GM11168 (cell line): ENCODE results near the gene CDC45.

Experiments used
- in situ Hi-C: fragments of 300-500 bp; cut with MboI; formaldehyde crosslinking; loops from one replicate; pipeline ENCODE4 v1.12.0; 2022; ENCODE audit warnings: low sequenced_read_pairs; ENCODE audit not compliant: unreplicated experiment

The CDC45 gene

DNA sequence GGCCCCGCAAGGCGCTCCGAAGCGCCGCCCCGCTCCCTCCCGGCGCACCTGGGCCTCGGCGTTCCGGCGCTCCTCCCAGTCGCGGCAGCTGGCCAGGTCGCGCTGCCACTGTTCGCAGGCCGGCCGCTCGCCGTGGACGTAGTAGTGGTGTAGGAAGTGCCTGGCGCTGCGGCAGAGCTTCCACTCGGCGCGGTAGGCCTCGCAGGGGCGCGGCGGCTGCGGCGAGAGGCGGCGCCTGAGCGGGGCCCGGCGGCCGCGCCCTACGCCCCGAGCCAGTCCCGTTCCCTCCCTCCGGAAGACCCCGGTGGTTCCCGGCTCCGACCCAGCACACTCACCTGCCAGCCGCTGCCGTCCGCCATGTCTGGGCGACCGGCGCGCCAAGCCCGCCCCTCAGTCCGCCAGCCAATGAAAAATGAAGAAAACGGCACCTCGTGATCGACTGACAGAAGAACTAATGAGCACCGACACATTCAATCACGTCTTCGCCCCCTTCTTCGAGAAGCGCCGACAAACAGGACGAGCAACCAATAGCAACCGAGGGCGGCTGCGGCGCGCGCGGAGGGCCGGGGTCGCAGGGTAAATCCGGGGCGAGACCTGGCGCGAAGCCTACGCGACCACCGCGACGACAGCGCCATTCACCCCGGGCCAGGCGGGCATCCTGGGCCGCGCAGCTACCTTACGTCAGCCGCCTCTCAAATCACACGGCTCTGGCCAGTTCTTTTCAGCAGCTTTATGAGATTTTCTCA lies 32.2 kb upstream of the CDC45 start, which contains the start of gene C22orf39:
Gene C22orf39, minus strand, starts transcription at position 382 of the 746 bp plus-strand sequence. Its CDS starts 23 bp downstream, at position 359.
- in situ Hi-C loops = no loop called here

DNA sequence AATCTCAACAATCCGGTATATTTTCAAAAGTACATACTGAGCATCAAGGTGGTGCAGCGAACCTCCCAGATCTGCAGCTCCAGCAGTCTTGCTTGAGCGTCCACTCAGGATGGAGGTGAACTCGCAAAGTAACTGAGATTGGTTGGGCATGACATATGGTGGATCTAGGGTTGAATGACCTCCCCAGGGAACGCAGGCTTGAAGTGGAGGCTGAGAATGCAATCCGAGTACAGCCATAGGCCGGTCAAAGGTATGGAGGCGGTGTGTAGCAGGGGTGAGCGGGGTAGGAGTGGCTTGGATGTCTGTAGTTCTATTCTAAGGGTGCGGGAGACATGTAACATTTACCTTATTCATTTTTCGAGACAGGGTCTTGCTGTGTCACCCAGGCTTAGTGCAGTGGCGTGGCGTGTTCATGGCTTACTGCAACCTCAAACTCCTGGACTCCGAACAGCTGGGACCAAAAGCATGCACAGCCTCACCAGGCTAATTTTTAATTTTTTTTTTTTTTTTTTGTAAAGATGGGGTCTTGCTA lies 31.6 kb upstream of the CDC45 start:
- in situ Hi-C loops = no loop called here

DNA sequence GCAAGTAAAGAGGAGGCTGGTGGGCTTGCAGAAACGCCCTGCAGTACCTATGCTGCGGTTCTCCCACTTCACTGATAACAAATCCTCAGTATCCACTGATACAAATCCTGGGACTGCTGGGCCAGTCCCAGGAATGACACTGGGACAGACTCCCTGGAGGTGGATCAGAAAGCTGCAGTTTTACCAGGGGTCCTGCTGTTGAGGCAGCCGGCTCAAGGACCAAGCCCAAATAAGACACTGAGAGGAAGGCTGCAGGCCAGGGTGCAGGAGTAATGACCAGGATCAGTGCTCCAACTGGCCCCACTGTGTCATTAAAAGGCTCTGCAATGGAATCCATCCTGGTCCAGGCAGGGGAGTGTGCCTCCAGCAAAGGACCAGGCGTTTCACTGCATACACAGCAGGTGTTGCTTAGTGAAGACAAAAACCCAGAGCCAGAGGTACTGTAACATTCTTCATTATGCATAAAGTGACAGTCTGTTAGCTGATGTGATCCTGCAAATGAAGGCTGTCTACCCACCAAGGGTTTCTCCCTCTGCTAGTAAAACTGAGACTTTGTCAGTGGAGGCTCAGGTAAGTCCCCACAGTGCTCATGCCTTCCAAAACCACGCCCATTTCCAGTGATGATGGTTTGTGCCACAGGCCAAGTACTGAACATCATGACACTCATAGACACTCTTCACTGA lies 30.8 kb upstream of the CDC45 start:
- in situ Hi-C loops = no loop called here

DNA sequence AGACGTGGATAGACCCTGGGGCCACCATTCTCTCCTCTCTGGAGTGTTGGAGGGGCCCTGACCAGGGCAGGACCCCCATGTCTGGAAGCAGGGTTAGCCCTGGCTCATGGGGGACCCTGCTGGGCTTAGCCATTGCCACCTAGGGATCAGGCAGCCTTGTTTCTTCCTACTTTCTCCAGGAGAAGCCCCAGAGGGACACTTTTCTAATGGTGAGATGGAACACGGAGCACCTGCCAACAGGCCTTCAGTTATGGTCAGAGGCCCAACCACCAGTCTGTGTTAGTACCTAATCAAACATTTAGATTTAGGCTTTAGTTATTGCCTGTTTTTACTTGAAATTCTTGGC lies 30.3 kb upstream of the CDC45 start:
- in situ Hi-C loops = no loop called here

DNA sequence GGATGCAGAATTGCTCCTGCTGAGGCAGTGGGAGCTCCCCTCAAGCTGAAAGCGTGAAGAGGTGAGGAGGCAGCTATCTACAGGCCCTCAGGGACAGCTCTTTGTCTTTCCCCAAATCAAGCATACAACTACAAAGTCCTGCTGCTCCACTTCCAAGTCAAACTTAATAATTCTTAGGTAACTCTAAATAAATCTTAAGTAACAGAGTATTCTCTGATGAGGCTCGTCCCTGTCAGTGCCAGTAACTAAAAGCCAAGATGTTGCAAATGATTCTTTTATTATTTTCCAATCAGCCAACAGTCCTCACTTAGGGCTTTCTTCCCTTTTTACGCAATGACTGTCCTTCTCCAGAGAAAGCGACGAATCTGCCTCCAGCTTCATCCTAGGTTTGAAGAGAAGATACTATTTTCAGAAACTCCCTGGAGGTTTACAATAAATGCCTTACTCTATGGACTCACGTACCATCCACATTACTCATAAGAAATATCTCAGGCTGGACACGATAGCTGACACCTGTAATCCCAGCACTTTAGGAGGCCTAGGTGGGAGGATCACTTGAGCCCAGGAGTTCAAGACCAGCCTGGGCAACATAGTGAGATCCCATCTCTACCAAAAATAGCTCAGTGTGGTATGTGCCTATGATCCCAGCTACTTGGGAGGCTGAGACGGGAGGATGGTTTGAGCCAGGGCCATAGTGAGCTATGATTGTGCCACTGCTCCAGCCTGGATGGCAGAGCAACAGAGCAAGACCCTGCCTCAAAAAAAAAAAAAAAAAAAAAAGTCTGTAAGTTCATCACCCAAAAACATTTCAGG lies 29.2 kb upstream of the CDC45 start:
- in situ Hi-C loops = no loop called here

DNA sequence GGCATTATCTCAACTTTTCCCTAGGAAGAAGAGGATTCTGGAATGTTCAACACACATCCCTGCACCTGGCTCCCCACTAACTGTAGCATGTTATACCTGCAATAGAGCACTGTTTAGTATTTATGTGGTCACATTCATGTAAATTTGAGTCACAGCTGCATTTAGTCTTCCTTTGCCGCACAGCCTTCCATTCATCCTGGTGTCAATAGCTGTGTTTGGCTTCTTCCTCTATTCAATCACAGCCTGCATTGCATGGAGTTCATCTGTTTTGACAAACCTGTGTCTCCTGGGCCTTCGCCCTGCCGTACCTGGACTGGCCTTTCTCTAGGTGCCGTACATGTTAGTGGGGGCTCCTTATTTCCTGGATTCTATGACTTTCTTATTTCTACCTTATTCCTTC lies 28.1 kb upstream of the CDC45 start:
- in situ Hi-C loops = no loop called here

DNA sequence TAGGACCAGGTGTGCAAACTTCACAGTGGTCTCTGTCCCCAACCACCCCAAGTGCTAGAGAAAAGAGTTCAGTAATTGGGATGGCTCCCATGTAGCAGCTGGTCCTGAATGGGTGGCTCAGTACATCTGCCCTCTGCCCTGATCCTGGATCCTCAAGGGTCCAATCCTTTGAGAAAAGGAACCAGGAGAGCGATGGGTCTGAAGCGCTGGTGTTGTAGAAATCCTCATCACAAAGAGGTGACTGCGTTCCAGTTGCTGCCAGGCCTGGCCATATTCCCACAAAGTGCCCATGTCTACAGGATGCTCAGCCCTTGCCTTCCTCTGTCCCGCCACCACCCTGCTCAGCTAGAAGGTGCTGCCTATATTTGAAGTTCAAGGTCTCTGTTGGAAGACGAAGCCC lies 26.0 kb upstream of the CDC45 start:
- in situ Hi-C loops = no loop called here

DNA sequence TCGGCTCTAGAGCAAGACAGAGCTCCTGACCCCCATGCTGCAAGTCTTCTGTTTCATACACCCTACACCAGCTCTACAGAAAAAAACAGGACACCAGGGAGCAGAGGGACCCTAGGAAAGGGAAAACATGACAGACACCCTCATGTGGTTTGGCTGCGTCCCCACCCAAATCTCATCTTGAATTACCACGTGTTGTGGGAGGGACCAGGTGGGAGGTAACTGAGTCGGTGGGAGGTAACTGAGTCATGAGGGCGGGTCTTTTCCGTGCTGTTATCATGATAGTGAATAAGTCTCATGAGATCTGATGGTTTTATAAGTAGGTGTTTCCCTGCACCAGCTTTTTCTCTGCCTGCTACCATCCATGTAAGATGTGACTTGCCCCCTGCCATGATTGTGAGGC lies 25.6 kb upstream of the CDC45 start:
- in situ Hi-C loops = no loop called here

DNA sequence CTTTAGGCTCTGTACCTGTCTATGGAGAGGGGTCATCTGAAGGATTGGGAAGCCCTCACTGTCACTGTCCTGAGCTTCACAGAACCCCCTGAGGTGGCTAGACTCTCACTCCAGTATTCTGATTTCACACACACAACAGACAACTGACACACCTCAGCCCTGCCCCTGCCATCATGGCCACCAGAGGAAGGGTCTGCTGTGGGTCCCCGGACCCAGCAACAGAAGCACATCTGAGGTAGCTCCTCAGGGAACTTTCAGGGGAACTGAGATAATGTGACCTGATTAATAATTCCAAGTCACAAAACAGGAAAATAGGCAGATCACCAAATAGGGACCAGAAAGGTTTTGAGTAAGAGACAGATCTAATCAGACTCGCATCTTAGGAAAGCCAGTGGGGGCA lies 24.7 kb upstream of the CDC45 start:
- in situ Hi-C loops = no loop called here

DNA sequence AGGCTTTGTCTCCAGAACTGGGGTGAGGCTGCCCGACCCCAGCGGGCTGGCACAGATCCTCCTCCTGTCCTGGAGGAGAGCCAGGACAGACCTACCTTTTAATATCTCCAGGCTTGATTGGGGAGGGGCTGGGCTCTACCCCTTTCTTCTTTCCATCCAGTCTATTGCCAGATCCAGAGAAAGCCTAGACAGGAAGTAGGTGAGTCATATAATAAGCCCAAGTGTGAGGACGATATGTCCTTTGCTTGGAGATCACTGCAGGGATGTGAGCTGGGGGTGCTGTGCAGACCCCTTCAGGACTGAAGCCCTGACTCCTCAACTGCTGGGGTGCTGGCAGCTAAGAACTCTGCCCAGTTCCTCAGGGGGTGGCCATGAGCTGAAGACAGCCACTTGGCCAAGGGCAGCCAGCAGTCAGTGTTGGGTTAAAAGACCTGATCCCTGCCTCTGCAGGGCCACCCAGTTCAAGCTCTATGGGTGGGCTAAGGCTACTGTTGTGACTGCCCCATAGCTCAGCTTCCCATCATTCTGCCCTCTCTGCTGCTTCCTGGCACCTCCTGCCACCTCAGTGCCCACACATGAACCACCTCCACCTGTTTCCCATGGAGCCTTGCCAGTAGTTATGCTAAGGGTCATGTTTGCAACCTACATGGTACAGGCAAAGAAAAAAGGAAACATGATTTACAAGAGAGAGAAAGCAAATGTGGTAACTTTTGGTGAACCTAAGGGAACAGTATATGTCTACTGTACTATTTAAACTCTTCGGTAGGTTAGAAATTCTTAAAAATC lies 23.9 kb upstream of the CDC45 start:
- in situ Hi-C loops = no loop called here

DNA sequence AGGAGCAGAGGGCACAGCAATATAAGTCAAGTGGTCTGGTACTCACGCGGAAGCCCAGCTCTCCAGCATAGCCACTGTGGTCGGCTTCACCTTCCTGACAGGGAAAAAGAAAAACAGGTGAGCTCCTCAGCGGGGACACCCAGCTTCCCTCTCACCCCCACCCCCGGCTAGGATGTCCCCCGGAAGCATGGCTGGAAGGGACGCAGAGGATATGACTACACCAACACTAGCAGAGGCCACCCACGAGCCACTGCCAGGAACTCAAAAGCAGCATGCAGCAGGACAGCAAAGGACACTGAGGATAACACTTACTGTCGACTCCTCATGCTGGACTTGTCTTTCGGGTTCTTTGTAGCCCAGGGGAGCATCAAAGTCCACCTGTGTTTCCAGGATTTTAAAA lies 23.2 kb upstream of the CDC45 start:
- in situ Hi-C loops = no loop called here

DNA sequence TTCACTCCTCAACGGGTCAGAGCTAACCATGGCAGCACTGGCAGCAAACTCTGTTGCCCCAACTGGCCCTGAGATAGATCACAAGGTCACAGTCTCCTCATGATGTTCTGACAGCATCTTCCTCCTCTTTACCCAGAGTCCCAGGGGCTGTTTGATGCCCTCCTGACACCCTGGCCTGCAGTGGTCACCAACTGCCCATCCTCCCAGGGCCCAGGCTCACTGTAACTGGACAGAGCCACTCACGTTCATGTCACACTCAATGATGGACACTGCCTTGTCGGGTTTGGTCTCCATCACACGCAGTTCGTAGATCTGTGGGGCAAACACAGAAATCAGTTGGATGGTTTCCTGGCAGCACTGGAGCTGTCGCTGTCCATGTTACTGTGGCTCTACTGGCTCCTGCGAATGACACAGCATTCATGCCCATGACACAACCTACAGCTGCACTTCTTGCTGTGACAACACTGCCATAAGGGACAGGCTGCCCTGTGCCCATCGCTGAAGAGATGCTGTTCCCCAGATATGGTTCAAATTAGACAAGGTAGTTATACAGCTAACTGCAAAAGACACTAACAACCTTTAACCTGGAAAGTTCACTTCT lies 21.8 kb upstream of the CDC45 start:
- in situ Hi-C loops = no loop called here

DNA sequence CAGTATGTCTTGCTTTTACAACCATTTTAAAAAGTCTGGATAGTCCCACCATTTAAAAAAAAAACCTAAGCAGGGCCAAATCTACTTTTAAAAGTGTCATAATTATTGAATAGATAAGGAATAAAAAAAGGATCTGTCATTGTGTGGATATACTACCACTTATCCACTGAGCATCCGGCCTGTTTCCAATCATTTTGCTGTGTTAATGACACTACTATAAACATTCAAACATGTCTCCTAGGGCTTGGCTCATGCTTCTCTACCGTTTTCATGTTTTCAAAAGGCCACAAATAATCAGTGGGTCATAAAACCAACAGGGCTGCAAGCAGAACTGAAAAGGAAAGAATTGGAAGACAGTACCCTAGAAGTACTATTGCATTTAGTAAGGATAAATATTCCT lies 19.7 kb upstream of the CDC45 start:
- in situ Hi-C loops = no loop called here

DNA sequence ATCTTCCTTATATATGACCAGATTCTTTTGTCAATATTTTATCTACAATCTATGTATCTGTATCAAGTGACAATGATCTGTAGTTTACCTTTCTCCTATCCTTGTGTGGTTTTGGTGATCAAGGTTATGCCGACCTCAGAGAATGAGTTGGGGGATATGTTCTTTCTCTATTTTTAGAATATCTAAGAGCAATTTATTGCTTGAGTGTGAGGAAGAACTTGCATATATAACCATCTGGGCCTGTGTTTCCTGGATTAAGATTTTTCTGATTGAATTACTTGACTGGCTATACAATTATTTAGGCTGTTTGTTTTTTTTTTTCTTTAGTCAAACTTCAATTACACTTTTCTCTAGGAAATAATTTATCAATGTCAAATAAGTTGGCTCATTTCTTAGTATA lies 18.2 kb upstream of the CDC45 start:
- in situ Hi-C loops = no loop called here

DNA sequence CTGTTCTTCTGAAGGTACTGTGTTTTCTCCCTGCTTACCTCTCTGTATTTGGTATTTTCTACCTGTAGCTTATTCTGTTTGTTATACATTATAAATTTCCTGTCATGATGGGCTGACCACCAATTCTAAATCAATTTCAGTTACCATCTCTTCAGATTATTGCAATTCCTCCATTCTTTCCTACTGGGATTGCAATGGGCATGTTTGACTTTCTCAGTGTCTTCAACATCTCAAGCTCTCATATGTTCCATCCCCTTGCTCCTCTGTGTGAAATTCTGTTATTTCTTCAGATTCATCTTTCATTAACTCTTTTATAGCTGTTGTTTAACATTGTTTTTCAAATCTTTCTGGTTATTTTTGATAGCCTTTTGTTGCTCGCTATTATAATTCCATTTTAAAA lies 16.7 kb upstream of the CDC45 start:
- in situ Hi-C loops = no loop called here

DNA sequence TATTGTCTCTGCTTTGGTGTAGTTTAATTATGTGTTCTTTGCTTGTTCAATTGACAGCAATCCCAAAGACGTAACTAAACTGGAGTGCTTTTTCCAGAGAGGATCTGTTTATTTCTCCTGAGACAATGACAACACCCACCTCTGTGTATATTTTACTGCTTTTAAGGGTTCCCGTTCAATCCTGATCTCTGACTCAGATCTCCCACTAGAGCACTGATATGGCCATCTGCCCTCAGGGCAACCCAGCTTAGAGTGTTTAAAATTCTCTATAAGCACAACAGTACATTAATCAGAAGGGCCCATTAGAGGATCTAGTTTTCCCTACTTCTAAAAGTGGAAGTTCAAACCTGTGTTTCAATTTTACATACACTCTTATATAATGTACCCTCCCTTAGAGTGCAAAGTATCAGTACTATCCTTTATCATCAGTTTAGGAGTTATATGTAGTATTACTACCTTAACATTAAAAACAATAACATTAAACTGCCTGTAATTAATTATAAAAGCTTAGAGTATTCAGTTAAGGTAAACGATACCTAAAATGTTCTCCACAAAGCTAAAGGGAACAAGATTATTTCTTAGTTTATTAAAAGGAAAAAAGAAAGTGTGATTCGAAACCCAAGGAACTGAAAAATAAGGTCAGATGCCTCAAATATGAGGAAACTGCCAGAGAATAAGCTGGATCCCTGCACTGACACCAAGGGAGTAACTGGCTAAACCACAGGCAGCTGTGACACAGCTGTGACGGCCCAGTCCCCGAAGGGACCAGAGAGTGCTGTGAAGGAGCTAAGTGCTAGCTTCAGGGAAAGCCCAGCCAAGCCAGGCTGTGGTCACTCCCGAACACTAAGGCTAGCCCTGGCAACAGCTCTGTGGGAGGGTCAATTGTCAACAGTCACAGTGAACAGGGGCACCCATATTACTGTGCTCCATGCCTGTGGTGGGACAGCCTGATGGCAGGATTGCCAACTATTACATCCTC lies 15.9 kb upstream of the CDC45 start:
- in situ Hi-C loops = no loop called here

DNA sequence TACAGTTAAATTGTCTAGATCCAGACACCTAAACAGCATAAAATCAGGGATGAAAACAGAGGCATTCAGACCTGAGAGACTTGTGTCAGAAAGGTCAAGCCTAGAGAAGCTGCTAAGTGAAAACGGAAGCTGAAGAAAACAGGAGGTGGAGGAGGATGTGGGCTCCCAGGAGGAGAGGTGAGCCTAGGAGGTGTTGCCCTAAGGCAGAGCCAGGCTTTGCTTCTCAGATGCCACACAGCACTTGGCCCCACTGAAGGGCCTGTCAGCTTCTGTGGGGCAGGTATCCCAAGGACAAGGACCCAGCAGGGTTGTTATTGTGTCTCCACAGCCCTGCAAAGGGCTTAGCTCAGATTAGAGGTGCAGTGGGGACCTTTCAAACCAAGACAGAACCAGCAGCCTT lies 15.2 kb upstream of the CDC45 start:
- in situ Hi-C loops = no loop called here

DNA sequence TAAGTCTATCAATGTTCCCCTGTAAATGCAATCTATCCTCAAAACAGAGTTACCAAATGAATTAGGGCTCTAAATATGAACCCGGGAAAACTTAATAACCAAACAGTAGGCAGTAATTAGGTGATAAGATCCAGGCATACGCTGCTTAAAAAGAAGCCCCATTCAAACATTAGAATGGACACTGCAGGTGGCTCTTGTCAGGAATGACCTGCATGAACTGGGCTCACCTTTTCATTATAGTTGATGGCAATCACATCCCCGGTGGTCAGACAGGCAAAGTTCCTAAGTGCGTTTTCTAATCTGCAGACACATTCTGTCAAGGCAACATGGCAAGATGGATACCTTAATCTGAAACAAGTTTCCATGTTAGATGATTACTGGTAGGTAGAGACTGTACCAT lies 14.7 kb upstream of the CDC45 start:
- in situ Hi-C loops = no loop called here
